Esophagus mucosa (tissue), 1 donor: ENCODE measurements around the gene CMAS. TPM values are rescaled to one million over a fixed set of nuclear protein-coding genes. Genes with fewer than 3 reads are reported as not detected.
"Not testable (repeated sequence)": the region's sequence is repeated elsewhere in the genome, so short reads cannot be mapped to it uniquely, and the experiment has no call there.

Source experiments
- ATAC-seq: fragments of 200-7000 bp; cut with Tn5 transposase; one replicate; pipeline ENCODE4 v1.9.1; 2020
- total RNA-seq: library from RNA; stranded (reverse); gene quantifications from one replicate; pipeline ENCODE4 v1.2.4, GENCODE V29; 2023
- donor health status: DM: yes; HTN: yes; CAD: no.

Gene CMAS
- total RNA-seq, 1 donor from 2014 or later, result 51.1 TPM

GRCh38 chr12:22047494-22047893 is 1.5 kb downstream of the CMAS start:
- no peak for ATAC-seq

- no peak for ATAC-seq
Observed at GRCh38 chr12:22048351-22049041, 2.5 kb downstream of the CMAS start.

- ATAC-seq, result no peak
Observed at GRCh38 chr12:22050078-22050477, 4.1 kb downstream of the CMAS start.

GRCh38 chr12:22051114-22051698 is 5.2 kb downstream of the CMAS start:
- peak; percentile 83 for ATAC-seq

GRCh38 chr12:22052994-22053393 is 7.0 kb downstream of the CMAS start:
- not testable (repeated sequence) for ATAC-seq

GRCh38 chr12:22054155-22054554 is 8.1 kb downstream of the CMAS start:
- ATAC-seq, result no peak

- ATAC-seq, result no peak
Observed at GRCh38 chr12:22056607-22057006, 10.6 kb downstream of the CMAS start.

- ATAC-seq, result no peak
Observed at GRCh38 chr12:22059976-22060647, 14.1 kb downstream of the CMAS start.

- no peak for ATAC-seq
Observed at GRCh38 chr12:22064968-22065367, 18.9 kb downstream of the CMAS start.

- no peak for ATAC-seq
Observed at GRCh38 chr12:22066310-22066709, 20.3 kb downstream of the CMAS start.

- peak; percentile 18 for ATAC-seq
Observed at GRCh38 chr12:22069851-22070250, 23.8 kb downstream of the CMAS start.

GRCh38 chr12:22082190-22082701 is 36.2 kb downstream of the CMAS start:
- ATAC-seq, result peak; percentile 15

GRCh38 chr12:22083167-22083566 is 37.1 kb downstream of the CMAS start:
- no peak for ATAC-seq

- no peak for ATAC-seq
Observed at GRCh38 chr12:22084852-22085251, 38.8 kb downstream of the CMAS start.

GRCh38 chr12:22088886-22089285 is 42.9 kb downstream of the CMAS start:
- ATAC-seq, result no peak

- ATAC-seq, result no peak
Observed at GRCh38 chr12:22089486-22089885, 43.5 kb downstream of the CMAS start.

- ATAC-seq, result not testable (repeated sequence)
Observed at GRCh38 chr12:22099062-22099461, 53.0 kb downstream of the CMAS start.

- ATAC-seq, result peak; percentile 57
Observed at GRCh38 chr12:22100958-22101748, 55.1 kb downstream of the CMAS start.

GRCh38 chr12:22101749-22102243 is 55.8 kb downstream of the CMAS start:
- peak; percentile 96 for ATAC-seq

- ATAC-seq, result no peak
Observed at GRCh38 chr12:22103418-22103817, 57.4 kb downstream of the CMAS start.

- ATAC-seq, result no peak
Observed at GRCh38 chr12:22105542-22105941, 59.5 kb downstream of the CMAS start.

- ATAC-seq, result no peak
Observed at GRCh38 chr12:22110176-22110575, 64.2 kb downstream of the CMAS start.
